ENCODE data around the gene PTH1R.

The PTH1R gene

DNA sequence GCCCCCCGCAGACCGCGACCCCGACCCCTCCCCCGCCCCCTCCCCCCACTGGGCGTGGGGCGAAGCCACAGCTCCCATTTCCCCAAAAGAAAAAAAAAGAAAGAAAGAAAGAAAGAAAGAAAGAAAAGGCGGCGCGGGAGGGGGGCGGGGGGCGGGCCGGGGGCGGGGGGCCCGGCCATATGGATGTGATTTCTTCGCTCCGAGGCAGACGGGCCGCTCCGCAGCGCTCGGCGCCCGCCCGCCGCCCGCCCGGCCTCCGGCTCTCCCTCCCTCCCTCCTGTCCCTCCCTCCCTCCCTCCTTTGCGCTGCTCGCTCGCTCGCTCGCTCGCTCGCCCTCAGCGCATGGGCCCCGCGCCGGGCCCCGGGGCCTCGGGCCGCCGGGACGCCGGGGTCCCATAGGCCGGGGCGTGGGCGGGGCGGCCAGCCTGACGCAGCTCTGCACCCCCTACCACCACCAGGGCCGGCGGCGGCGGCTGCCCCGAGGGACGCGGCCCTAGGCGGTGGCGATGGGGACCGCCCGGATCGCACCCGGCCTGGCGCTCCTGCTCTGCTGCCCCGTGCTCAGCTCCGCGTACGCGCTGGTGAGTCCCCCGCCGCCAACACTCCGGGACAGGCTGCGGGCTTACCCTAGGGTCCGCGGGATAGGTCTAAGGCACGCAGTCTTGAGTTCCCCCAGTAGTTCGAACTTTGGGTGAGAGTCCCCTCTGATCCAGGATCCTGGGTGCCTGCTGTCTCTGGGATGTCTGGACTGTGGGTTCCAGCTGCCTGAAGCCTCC is 5.7 kb downstream of the PTH1R start:
- DNase-seq (ENCODE audit: low read depth in 2 of 2): no peak

DNA sequence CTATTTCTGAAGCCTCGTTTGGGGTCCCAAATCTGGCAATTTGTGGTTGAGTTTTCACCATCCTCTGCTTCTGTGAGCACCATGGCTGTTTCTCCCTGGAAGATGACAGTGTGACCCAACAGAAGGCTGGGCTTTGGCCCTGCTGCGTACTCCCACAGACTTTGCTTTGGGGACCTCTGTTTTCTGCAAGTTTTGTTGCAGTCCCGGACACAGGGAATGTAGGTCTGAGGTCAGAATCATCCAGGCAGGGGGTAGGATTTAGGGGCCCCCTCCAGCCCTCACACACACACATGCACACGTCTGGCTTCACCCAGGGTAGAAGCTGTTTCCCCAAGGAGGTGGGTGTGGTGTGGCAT is 6.3 kb downstream of the PTH1R start:
- no peak for DNase-seq (ENCODE audit: low read depth in 2 of 2)

DNA sequence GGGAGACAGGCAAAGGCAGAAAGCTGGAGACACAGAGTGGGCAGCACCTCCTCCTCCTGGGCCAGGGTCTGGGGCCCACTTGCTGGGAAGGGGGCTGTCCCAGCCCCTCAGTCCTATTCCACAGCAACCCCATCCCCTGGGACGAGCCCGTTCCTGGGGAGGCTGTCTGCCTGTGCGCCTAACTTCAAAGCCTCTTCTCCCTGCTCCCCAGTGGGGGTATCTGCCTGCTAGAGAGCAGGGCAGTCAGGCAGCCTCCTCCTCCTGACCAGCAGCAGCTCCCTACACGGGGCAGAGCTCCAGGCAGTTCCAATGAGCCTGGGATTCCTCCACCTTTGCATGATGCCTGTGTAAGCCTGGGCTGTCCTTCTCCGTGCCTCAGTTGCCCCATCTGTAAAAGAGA is 6.9 kb downstream of the PTH1R start:
- no peak for DNase-seq (ENCODE audit: low read depth in 2 of 2)

DNA sequence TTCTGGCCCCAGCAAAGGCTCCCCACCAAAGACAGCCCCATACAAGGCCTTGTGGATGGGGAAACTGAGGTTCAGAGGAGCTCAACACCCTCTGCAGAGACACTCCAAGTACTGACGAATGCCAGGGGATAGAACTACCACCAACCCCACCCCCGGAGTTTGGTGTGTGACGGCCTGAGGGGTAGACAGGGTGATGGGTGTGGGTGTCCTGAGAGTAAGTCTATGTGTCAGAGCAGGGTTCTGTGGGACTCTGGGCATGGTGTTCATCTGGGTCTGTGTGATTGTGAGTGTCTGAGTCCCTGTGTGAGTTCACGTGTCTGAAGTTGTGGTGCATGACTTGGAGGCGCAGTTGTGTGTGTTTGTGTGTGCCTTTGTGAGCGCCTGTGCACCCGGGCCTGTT is 7.4 kb downstream of the PTH1R start:
- no peak for DNase-seq (ENCODE audit: low read depth in 2 of 2)

DNA sequence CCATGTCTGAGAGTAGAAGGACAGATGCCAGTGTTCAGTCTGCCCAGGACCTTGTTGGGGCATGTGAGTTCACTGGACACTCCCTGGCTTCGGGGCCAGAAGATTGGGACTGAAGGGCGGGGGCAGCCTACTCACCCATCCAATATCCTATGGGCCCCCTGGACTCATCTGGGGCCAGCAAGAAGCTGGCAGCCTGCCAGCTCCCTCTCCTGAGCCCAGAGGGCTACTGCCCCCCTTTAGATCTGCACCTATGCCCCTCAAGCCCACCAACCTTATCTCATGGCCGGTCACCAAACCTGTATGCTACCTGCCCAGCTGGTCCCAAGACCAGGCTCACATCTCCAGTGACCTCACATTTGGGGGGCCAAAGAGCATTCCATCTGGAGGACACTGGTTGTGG is 8.1 kb downstream of the PTH1R start:
- DNase-seq (ENCODE audit: low read depth in 2 of 2): no peak

DNA sequence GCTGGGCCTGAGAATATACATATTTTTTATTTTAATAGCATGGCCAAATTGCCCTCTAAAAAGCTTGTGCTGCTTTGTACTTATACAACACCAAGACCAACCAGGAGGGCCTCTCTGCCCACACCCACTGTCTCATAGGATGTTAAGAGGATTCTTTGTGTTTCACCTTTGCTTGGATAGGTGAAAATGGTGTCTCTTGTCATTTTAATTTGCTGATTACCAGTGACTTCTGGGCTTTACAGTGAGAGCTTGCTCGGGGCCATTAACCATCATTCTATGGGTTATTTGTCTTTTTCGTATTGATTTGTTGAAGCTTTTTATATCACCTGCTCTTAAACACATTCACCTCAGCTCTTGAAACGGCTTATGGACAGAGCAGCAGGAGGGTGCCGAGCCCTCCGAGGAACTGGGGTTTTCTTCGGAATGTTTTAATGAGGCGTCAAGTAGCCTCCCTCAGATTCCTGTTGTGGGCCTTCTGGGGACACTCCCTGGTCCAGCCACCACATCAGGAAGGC is 10.5 kb downstream of the PTH1R start:
- no peak for DNase-seq (ENCODE audit: low read depth in 2 of 2)

DNA sequence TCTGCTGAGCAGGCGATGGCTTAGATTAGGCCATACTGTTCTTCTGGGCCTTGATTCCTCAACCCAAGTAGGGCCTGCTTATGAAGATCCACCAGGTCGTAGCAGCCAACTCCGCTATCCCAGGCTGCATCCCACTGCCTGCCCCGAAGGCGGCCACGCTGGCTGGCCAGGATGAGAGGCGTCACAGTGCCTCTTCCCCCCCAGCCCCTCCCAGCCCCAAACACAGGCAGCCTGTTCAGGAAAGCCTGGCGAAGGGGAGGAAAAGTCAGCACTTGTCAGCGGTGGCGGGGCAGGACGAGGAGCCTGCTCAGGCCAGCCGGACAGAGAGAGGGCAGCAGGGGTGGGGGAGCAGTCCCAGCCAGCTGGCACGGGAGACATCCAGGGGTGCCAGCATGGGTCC is 11.2 kb downstream of the PTH1R start:
- DNase-seq (ENCODE audit: low read depth in 2 of 2): no peak

DNA sequence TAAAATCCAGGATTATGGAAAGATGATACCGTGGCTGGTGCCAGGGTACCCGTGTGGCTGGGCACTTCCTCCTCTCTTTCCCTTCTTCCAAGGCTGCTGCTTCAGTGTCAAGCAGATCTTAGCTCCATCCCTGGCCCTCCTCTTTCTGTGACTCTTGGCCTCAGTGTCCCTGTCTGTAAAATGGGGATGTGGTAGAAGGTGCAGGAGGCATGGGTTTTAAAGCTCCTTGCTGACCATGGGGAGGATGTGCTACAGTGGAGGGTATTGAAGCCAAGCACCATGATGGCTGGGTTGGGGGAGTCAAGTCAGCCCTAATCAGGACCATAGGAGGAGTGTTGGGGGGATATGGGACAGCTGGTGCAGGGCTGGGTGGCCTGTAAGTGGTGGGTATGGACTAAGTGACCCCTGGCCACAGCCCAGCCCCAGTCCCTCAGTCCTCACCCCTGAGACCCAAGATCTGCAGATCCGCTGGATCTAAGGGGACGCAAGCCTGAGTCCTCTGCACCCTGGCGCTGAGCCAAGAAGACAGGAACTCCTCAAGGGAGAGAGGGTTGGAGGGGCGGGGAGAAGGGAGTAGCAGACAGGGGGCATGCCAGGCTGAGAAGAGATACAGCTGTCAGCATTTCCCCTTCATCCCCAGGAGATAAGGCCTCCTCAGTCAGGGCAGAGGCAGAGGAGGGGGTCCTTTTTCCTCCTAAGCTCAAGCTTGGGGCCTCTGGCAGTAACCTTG is 12.0 kb downstream of the PTH1R start:
- no peak for DNase-seq (ENCODE audit: low read depth in 2 of 2)

DNA sequence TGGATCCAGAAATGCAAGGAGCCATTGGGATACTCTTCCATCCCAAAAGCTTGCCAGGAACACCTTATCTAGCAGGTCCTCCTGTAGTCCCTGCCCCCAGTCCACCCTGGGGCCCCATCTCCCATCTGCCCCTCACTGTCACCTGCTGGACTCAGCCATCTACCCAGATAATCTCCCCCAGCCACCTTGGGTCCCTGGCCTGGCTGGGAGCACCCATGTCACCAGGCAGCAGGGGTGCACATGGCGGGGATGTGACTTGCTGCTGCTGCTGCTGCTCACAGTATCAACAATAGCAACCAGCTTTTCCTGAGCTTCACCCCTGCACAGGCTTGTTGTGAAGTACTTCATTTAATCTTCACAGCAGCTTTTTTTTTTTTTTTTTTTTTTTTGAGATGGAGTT is 12.6 kb downstream of the PTH1R start:
- DNase-seq (ENCODE audit: low read depth in 2 of 2): no peak

DNA sequence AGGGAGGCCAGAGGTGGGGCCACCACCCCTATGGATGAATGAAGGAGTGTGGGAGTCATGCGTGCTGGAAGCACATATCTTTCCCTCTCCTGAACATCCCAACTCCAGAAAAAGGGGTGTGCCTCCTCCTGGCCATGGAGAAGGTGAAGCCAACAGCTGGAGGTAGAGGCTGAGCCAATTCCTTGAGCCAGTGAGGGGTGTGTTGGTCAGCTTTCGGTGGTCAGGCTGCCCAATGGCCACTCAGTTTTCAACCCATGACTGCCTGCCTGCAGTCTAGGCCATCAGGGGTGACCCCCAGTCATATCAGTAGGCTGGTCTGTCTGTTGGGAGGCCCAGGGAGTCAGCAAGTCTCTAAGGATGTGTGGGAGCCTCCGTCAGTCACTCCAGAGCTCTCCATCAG is 13.6 kb downstream of the PTH1R start:
- DNase-seq (ENCODE audit: low read depth in 2 of 2): no peak

DNA sequence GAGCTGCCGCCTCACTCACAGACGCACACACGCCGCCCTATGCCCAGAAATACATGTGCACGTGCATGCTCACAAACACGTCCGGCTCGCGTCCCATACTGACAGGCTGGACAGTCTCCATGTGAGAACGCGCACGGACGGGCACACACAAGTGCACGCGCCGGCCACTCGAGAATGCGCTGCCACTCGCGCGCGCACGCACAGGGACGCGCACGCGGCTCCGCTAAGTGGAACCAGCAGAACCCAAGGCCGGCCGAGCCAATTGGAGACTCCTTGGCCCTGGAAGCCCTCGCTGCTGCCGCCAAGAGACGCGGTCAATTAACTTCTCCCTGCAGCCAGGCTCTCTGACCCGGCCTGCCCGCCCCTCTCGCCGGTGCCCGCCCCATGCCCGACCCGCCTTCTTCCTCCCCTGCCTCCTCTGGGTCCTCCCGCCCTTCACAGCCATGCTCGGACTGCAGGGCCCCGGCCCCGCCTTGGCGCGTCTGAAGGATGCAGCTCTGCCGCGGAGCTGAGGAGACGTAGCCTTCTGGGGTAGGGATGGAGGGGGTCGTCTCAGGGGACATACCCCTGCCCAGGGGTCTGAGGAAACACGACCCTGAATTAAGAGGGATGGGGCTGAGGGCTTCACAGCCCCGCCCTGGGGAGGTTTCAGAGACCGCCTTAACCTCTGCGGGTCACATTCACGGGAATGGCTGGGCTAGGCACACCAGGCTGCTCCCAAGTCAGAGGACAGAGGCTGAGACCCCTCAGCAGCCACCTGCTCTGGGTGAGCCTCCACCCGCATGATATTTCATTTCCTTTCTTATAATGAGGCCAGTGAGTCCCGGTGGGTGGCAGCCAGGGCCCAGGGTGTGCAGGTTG is 15.0 kb downstream of the PTH1R start:
- no peak for DNase-seq (ENCODE audit: low read depth in 2 of 2)

DNA sequence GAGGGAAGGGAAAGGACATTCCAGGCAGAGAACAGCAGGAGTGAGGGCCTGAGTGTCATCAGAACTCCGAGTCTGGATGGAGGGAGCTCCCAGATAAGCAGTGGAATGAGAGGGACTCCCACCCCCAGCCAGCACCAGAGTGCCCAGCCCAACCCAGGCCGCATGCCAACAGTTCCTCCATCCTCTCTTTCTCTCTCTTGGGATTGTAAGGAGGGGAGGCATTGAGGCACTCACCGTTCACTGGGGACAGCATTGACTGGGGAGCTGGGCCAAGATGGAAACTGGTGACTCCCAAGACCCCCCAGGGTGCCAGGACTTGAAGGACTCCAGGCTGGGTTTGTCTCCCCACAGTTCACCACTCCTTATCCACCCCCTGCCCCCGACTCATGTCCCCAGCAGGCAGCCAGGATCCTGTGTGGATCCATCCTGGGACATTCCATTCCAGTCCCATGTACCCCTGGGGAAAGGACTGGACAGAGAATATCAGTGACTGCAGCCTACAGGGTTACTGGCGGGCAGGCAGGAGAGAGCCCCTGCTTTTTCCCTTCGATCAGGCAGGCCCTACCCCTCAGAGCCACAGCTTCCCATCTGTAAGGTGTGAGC is 15.7 kb downstream of the PTH1R start:
- DNase-seq (ENCODE audit: low read depth in 2 of 2): no peak

DNA sequence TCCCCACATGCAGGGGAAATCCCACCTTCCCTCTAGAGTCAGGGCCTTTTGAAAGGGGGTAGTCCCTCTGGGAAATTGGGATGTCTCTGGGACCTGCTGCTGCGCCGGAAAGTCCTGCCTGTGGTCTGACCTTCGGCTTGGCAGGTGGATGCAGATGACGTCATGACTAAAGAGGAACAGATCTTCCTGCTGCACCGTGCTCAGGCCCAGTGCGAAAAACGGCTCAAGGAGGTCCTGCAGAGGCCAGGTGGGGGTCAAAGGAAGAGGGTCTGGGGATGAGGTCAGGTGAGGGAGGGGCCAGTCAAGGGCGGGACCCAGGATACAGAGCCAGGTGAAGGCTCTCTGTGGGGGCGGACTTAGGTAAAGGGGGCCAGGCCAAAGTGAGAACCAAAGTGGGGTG is 16.2 kb downstream of the PTH1R start:
- DNase-seq (ENCODE audit: low read depth in 2 of 2): no peak

DNA sequence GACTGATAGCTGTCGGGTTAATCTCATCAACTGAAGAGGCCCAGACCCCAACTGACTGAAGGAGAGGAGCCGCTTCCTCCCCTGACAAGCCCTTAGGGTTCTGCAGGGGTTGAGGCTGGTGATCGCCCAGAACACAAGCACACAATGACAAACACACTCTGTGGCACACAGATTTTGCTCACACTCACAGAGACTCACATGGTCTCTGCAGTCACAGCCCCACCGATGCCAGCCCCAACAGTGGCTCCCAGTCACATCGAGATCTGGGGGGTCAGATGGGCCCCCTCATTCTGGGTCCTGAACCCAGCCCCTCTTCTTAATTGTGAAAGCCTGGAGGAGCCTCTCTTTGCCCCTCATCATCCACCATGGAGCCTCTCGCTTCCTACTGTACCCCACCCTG is 16.7 kb downstream of the PTH1R start:
- no peak for DNase-seq (ENCODE audit: low read depth in 2 of 2)

DNA sequence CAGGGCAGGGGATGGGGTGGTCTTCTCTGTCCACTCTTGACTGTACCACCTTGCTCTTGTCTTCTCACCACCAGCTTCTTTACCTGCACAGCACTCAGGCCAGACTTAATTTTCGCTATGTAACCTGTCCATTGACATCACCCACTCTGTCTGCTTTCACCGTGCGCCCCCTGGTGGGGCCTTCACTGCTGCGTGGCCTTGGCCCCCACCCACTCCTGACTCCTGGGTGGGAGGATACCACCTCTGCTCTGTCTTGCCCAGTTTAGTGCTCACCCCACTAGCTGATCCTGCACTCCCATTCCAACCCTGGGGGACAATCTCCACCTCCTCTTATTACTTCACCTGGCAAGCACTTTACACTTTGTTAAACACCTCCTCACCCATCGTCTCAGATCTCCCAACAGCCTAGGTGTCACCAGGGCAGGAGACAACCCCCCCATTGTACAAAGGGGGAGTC is 17.7 kb downstream of the PTH1R start:
- DNase-seq (ENCODE audit: low read depth in 2 of 2): peak; percentile 64 to 71

DNA sequence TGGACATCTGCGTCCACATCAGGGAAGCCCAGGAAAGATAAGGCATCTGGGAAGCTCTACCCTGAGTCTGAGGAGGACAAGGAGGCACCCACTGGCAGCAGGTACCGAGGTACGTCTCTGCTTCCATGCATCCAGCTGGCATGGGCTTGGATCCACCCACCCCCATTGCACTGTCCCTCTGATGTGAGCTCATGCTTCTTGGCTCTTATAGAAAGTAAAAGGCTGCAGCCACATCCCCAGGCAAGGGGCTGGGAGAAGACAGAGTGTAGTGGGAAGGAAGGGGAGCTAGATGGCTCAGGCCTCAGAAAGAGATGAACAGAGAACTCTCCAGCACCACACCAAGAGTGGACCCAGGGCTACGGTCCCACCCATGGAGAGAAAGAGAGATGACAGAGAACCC is 18.2 kb downstream of the PTH1R start:
- DNase-seq (ENCODE audit: low read depth in 2 of 2): no peak

DNA sequence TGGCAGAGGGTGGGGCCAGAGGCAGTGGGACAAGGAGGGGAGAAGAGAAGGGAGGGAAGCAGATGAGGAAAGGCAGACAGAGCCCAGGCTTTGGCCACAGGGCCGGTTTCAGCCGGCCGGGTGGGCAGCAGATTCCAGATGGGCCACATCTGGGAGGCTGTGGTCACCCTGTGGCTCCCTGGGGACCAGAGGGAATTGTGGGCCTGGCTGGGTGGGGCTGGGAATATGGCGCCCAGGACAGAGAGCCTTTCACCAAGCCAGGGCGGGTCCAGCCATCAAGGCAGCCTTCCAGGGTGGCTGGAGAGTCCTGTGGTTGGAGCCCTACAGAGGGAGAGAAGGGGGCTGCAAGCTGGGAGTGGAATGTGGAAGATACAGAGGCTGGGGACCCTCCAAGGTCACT is 18.9 kb downstream of the PTH1R start:
- DNase-seq (ENCODE audit: low read depth in 2 of 2): no peak

DNA sequence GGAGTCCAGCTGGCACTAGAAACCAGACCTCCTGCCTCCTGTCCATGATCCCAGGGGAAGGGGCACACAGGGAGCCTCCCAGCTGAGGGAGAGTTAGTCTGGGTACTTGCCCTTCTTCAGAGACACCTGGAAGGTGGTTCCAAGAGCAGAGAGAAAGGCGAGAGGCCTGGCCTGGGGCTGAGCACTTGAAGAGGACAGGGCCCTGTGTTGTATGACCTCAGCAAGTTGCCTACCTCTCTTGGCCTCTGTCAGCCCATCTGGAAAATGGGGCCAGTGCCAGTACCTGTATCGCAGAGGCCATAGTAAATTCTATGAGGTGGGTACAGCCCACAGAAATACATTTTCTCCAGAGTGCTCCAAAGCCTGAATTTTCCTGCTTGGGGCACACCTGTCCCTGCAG is 19.5 kb downstream of the PTH1R start:
- no peak for DNase-seq (ENCODE audit: low read depth in 2 of 2)

DNA sequence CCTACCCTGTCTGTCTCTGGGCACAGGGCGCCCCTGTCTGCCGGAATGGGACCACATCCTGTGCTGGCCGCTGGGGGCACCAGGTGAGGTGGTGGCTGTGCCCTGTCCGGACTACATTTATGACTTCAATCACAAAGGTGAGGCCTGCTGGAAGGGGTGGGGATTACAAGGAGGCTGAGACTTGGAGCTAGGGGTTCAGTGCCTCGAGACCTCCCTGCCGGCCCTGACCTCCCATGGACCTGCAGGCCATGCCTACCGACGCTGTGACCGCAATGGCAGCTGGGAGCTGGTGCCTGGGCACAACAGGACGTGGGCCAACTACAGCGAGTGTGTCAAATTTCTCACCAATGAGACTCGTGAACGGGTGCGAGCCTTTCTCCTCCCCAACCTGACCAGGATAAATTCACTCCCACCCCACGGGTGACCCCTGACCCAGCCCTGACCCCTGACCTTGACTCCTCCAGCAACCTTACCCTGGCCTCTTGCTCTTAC is 20.4 kb downstream of the PTH1R start:
- DNase-seq (ENCODE audit: low read depth in 2 of 2): no peak

DNA sequence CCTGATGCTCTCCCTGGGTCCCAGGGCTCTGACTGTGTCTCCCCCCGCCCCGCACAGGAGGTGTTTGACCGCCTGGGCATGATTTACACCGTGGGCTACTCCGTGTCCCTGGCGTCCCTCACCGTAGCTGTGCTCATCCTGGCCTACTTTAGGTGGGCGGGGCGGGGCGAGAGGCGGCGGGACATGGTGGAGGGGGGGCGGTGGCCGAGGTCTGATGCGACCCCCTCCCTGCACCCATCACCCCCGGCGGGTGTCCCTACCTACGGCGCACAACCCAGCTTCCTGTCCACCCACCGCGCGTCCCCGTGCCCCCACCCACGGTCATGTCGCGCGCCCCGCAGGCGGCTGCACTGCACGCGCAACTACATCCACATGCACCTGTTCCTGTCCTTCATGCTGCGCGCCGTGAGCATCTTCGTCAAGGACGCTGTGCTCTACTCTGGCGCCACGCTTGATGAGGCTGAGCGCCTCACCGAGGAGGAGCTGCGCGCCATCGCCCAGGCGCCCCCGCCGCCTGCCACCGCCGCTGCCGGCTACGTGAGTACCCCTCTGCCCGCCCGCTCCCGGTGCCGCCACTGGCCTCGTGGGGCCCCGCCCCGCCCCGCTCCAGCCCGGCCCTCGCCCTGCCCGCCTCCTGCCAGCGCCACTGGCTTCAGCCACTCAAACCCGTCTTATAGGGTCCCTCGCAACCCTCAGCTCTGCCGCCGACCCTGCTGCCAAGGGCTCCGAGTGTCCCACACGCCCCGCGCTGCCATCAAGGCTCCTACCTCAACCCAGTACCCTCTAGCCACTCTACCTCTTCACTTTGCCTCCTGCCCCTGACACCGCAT is 21.0 kb downstream of the PTH1R start:
- no peak for DNase-seq (ENCODE audit: low read depth in 2 of 2)

Measured in stimulated activated CD8-positive, alpha-beta memory T cell treated with anti-CD3 and anti-CD28 coated beads, Interleukin-7, amount 100 ng/mL, for 4 hours (primary cell).